ENCODE results near the gene BCCIP.

The BCCIP gene

DNA sequence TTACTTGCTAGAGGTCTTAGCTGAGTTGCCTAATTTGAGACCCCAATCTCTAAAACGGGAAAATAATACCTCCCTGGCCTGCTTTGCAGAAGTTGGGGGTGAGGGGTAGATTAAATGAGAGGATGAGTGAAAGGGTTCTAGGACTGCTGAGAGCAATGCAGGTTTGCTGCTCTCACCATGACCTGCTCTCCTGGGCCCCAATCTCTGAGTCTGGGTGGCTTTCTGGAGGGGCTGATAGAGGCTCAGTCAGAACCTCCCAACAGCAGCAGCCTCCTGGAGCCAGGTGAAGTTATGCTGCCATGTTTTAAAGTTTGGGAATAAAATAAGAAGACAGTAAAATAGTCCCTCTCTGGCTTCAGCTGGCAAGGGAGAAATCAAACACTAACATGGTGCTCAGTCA is 7.6 kb upstream of the BCCIP start:
- no peak overlapping the region for H3K27ac ChIP-seq
- TF ChIP-seq, protein P1, sequence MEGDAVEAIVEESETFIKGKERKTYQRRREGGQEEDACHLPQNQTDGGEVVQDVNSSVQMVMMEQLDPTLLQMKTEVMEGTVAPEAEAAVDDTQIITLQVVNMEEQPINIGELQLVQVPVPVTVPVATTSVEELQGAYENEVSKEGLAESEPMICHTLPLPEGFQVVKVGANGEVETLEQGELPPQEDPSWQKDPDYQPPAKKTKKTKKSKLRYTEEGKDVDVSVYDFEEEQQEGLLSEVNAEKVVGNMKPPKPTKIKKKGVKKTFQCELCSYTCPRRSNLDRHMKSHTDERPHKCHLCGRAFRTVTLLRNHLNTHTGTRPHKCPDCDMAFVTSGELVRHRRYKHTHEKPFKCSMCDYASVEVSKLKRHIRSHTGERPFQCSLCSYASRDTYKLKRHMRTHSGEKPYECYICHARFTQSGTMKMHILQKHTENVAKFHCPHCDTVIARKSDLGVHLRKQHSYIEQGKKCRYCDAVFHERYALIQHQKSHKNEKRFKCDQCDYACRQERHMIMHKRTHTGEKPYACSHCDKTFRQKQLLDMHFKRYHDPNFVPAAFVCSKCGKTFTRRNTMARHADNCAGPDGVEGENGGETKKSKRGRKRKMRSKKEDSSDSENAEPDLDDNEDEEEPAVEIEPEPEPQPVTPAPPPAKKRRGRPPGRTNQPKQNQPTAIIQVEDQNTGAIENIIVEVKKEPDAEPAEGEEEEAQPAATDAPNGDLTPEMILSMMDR (conservative IDR thresholded peaks at IDR 0.05): no peak

DNA sequence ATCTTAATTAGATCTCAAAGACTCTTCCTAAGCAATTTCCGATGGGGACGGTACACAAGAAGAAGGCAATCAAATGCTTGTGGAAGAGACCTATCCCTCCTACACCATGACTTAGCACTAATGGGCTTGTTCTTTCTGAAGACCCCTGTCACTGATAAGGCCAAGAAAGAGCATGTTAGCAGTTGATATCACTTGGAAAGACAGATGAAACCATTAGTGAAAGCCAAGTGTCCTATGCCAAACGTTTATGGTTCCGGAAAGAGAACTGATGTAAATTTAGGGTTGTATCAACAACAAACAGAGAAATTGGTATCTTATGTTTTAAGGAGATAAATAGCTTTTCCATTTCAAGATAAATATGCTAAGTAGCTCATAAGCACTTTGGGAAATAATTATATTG is 6.8 kb upstream of the BCCIP start:
- H3K27ac ChIP-seq: no peak overlapping the region
- TF ChIP-seq, protein P1 (conservative IDR thresholded peaks at IDR 0.05): no peak

DNA sequence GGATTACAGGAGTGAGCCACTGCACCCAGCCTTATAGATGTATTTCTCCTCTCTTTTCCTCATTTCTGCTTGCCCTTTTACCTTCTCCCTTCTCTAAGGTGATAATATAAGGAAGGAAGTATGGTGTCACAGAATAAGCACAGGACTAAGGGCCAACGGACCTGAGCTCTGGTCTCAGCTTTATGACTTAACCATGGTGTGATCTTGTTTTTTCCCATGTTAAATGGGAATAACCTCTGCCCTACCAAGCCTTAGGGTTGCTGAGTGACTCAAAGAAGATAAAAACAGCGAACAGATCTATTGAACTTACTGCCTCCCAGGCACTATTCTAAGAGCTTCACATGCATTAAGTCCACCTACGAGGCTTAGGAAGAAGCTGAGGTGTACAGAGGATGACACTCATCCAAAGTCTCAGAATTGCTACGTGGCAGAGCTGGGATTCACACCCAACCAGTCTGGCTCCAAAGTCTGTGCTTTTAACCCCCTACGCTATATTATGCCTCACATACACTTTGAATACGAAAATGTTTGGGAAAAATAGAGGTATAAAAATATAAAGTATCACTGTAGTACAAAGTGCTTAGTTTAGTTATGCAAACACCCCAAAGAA is 5.9 kb upstream of the BCCIP start:
- no peak overlapping the region for H3K27ac ChIP-seq

DNA sequence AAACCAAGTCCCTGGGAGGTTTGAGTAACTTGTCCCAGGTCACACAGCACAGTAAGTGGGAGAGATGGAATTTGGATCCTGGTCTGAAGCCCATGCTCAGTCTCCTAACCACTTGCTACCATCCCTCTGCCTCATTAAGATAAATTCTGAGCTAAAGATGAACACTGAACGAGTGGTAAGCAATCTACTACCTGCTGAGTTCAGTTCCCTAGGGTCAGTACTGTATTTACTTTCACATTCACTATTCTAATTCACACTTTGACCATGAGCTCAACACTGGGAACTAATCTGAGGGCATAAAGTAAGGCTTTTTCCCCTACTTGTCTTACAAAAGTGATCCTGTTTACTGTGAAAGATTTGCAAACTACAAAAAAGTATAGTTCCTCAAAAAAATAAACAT is 2.6 kb upstream of the BCCIP start:
- no peak overlapping the region for H3K27ac ChIP-seq
- TF ChIP-seq, protein P1 (conservative IDR thresholded peaks at IDR 0.05): no peak

More for the DNA sequence above, 5.9 kb upstream of the BCCIP start:
- TF ChIP-seq, protein P1 (conservative IDR thresholded peaks at IDR 0.05): no peak

DNA sequence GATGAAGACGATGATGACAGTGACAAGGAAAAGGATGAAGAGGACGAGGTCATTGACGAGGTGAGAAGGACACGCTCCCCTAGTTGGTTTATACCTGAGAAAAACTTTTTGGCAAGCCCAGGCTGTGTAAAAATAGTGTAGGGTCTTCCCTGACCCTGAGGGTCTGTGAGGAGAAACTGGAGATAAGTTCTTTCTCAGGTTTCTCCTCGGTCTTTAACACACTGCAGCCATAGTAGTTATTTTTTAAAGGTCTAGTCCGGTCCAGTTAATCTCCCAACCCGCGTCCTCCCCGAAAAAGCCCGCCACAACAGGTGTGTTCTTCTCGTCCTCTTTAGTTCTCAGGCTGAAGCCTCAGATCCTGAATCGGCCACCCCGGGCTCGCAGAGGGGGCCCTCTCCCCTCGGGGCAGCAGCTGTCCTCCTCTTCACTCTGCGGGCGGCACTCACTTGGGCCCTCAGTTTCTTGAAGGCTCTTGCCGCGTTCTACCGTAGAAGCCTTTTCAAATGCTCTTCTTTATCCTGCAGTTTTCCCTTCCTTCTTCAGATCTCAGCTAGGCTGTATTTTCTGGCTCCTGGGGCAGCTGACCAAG is 411 bp downstream of the BCCIP start:
- peak overlapping the region; percentile 88 for H3K27ac ChIP-seq

DNA sequence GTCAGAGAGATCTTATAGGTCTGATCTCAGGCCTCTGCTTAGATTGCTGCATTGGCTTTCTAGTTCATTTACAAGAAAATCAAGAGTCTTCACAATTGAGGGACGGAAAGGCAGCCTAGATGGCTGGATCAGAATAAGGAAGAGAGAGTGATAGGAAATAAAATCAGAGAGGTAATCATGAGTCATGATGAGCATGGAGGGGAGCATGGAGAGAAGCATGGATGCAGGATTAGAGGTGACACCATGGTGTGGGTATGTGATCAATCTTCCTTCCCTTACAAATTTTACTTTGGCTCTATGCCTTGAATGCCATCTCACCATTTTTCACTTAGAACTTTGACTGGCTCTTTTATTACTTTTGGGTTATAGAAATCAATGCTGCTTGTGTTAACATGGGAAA is 1.4 kb downstream of the BCCIP start:
- TF ChIP-seq, protein P1 (conservative IDR thresholded peaks at IDR 0.05): no peak
- no peak overlapping the region; the same call in 1 of the 2 replicates for H3K27ac ChIP-seq

More for the DNA sequence above, 411 bp downstream of the BCCIP start:
- TF ChIP-seq, protein P1 (conservative IDR thresholded peaks at IDR 0.05): no peak

DNA sequence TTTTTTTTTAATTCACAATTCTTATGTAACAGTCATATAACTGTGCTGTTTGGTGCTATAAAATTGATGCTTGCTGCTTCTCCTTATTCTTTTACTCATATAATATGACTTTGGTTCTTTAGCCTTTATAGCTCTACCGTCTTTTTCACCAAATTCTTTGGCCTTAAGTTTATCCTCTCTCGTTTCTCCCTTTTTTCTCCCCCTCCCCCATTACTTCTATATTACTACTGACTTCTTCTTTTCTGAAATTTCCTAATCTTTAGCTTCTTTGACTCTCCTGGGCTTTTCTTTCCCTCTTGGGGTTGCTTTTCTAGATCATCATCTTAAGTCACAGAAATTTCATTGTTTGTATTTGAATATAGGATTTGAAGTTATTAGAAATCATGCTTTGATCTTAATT is 3.8 kb downstream of the BCCIP start:
- no peak overlapping the region for H3K27ac ChIP-seq
- TF ChIP-seq, protein P1 (conservative IDR thresholded peaks at IDR 0.05): no peak
